Measurements from ENCODE around the gene DNAJB4. TPM values are rescaled to one million over a fixed set of nuclear protein-coding genes. Genes with fewer than 3 reads are reported as not detected.

Gene DNAJB4
- total and polyA plus RNA-seq, 2 of the 13 experiments (the other 11 are each of a cell fraction or from before 2014, with no cell fraction given), result 4.4 to 18.6 TPM

GRCh38 chr1:78004719-78005447, at the start of gene DNAJB4 (continued):
- TF ChIP-seq HMGXB3 (CRISPR knock-in tag; IDR thresholded peaks at IDR 0.05; ENCODE audit: borderline replicate concordance) (peak; percentile 97), GZF1 (CRISPR knock-in tag; IDR thresholded peaks at IDR 0.05) (no peak), ZNF484 (CRISPR knock-in tag; IDR thresholded peaks at IDR 0.05; ENCODE audit: borderline replicate concordance, low read depth) (no peak), CHCHD3 (CRISPR knock-in tag; IDR thresholded peaks at IDR 0.05) (no peak), CEBPZ (IDR thresholded peaks at IDR 0.05; ENCODE audit: low read length) (no peak), WIZ (CRISPR knock-in tag; IDR thresholded peaks at IDR 0.05) (no peak), ZNF350 (CRISPR knock-in tag; IDR thresholded peaks at IDR 0.05; ENCODE audit: borderline replicate concordance, low read depth) (no peak), ATF1 (CRISPR knock-in tag; IDR thresholded peaks at IDR 0.05) (peak; percentile 78), ZNF609 (CRISPR knock-in tag; IDR thresholded peaks at IDR 0.05; ENCODE audit: borderline replicate concordance) (no peak), BRF2 (CRISPR knock-in tag; IDR thresholded peaks at IDR 0.05) (no peak), HCFC1 (IDR thresholded peaks at IDR 0.05; ENCODE audit: low read depth, low read length) (no peak), FOXA3 (CRISPR knock-in tag; IDR thresholded peaks at IDR 0.05) (peak; percentile 23; the same call in 1 of the 2 replicates), NR2F6 (IDR thresholded peaks at IDR 0.05) (no peak), NR2F6 (CRISPR knock-in tag; IDR thresholded peaks at IDR 0.05) (no peak), NFYB (CRISPR knock-in tag; IDR thresholded peaks at IDR 0.05) (0 out of 2 replicates have a peak, but pooled peaks have one; percentile 21)
